DMS 273 (cell line): ENCODE data around the gene ZSCAN25.
"Not testable (repeated sequence)": the region's sequence is repeated elsewhere in the genome, so short reads cannot be mapped to it uniquely, and the experiment has no call there.

Source experiments
- DNase-seq: peaks from one replicate; lab custom pipeline; 2025; ENCODE audit not compliant: unreplicated experiment; lab: John Stamatoyannopoulos, UW

The ZSCAN25 gene

GRCh38 chr7:99616359-99617191 is at the start of gene ZSCAN25:
Gene ZSCAN25 (plus strand): TSS chr7:99616946. CDS start chr7:99619607, 2,661 bp downstream.
- peak; percentile 99 for DNase-seq

GRCh38 chr7:99568770-99569169 is 48.0 kb upstream of the ZSCAN25 start:
- DNase-seq: not testable (repeated sequence)

- no peak for DNase-seq
These were observed 45.0 kb upstream of the ZSCAN25 start for GRCh38 chr7:99571768-99572167.

- DNase-seq: no peak
These were observed 43.5 kb upstream of the ZSCAN25 start for GRCh38 chr7:99573257-99573656.

GRCh38 chr7:99576251-99576650 is 40.5 kb upstream of the ZSCAN25 start:
- DNase-seq: no peak

- DNase-seq: peak; percentile 43
These were observed 37.3 kb upstream of the ZSCAN25 start for GRCh38 chr7:99579281-99579955.

- DNase-seq: peak; percentile 91
These were observed 36.6 kb upstream of the ZSCAN25 start for GRCh38 chr7:99579956-99580777.

GRCh38 chr7:99580778-99581332 is 35.9 kb upstream of the ZSCAN25 start:
- DNase-seq: not testable (repeated sequence)

GRCh38 chr7:99588868-99589267 is 27.9 kb upstream of the ZSCAN25 start:
- no peak for DNase-seq

- no peak for DNase-seq
These were observed 21.6 kb upstream of the ZSCAN25 start for GRCh38 chr7:99594948-99595745.

- DNase-seq: no peak
These were observed 20.3 kb upstream of the ZSCAN25 start for GRCh38 chr7:99596408-99596955.

- DNase-seq: no peak
These were observed 18.8 kb upstream of the ZSCAN25 start, which contains the start of gene TMEM225B for GRCh38 chr7:99597762-99598501. Gene TMEM225B (plus strand): TSS chr7:99598267. CDS start chr7:99604389, 6,122 bp downstream.

GRCh38 chr7:99599836-99600235 is 16.9 kb upstream of the ZSCAN25 start:
- no peak for DNase-seq

GRCh38 chr7:99601656-99602310 is 15.0 kb upstream of the ZSCAN25 start:
- no peak for DNase-seq

GRCh38 chr7:99605527-99605926 is 11.2 kb upstream of the ZSCAN25 start:
- DNase-seq: no peak

GRCh38 chr7:99606531-99606930 is 10.2 kb upstream of the ZSCAN25 start:
- no peak for DNase-seq

- DNase-seq: no peak
These were observed 9.2 kb upstream of the ZSCAN25 start for GRCh38 chr7:99607548-99607947.

GRCh38 chr7:99614495-99614894 is 2.3 kb upstream of the ZSCAN25 start:
- no peak for DNase-seq

GRCh38 chr7:99615989-99616358 is 772 bp upstream of the ZSCAN25 start:
- DNase-seq: no peak
